CD14-positive monocyte (primary cell): ENCODE results near the gene DNAJC3. TPM values are rescaled to one million over a fixed set of nuclear protein-coding genes. Genes with fewer than 3 reads are reported as not detected.
A peak's percentile ranks its signal among the peaks of the same experiment; 100 is the strongest.

Experiments used
- DNase-seq, 3 donors: peaks; one replicate each; pipeline ENCODE4 v3.0.0-alpha.2; 2011 to 2022
- H2AFZ ChIP-seq: 2 replicates; pipeline ENCODE4 v1.6.0; 2012; ENCODE audit warnings: mild to moderate bottlenecking, low read depth, low read length, inconsistent platforms; ENCODE audit not compliant: insufficient read depth, poor library complexity, severe bottlenecking
- H3K27ac ChIP-seq, 2 donors: 1 replicate in 1 of 2; 2 replicates in 1 of 2; pipeline ENCODE4 v1.5.1; 2012 to 2013; ENCODE audit warnings: low read length in 2 of 2, control low read depth in 1 of 2, inconsistent platforms in 1 of 2, low read depth in 1 of 2, mild to moderate bottlenecking in 1 of 2
- H3K27me3 ChIP-seq, 2 donors: one replicate each; pipeline versions ENCODE4 v1.6.0 to v1.6.1; 2011 to 2013; ENCODE audit warnings: low read length in 2 of 2; ENCODE audit not compliant: control insufficient read depth in 2 of 2, insufficient read depth in 2 of 2
- H3K36me3 ChIP-seq, 2 donors: replicated peaks in 1 of 2; 1 replicate in 1 of 2; 2 replicates in 1 of 2; pipeline versions ENCODE4 v1.5.1 to v1.6.1; 2012 to 2013; ENCODE audit warnings: low read length in 2 of 2, control low read depth in 1 of 2, inconsistent platforms in 1 of 2, mild to moderate bottlenecking in 1 of 2; ENCODE audit not compliant: insufficient read depth in 2 of 2, control insufficient read depth in 1 of 2
- H3K4me1 ChIP-seq, 2 donors: 1 replicate in 1 of 2; 2 replicates in 1 of 2; pipeline versions ENCODE4 v1.5.1 to v1.6.1; 2012 to 2013; ENCODE audit warnings: low read length in 2 of 2, control low read depth in 1 of 2, inconsistent platforms in 1 of 2, mild to moderate bottlenecking in 1 of 2, moderate library complexity in 1 of 2; ENCODE audit not compliant: insufficient read depth in 2 of 2, control insufficient read depth in 1 of 2
- H3K4me2 ChIP-seq: replicated peaks from 2 replicates; pipeline ENCODE3; 2012; ENCODE audit warnings: low read length, moderate library complexity, mild to moderate bottlenecking; ENCODE audit not compliant: poor library complexity, severe bottlenecking; ENCODE audit errors: extremely low read depth
- H3K4me3 ChIP-seq, 3 experiments: fragments of 200-600 bp in 1 of 3; sonication (generic) in 1 of 3; replicated peaks in 1 of 3; 1 replicate in 2 of 3; 2 replicates in 1 of 3; pipeline ENCODE4 v1.5.1; 2011 to 2013; ENCODE audit warnings: low read length in 3 of 3, mild to moderate bottlenecking in 3 of 3, control low read depth in 2 of 3, low read depth in 2 of 3, inconsistent platforms in 1 of 3, moderate library complexity in 1 of 3
- H3K79me2 ChIP-seq: 2 replicates; pipeline ENCODE4 v1.6.0; 2012; ENCODE audit warnings: mild to moderate bottlenecking, control low read depth, inconsistent platforms, low read length, moderate library complexity; ENCODE audit not compliant: insufficient read depth
- H3K9ac ChIP-seq: 2 replicates; pipeline ENCODE4 v1.6.0; 2017; ENCODE audit warnings: low read length, mild to moderate bottlenecking; ENCODE audit not compliant: insufficient read depth, poor library complexity, severe bottlenecking
- H3K9me3 ChIP-seq, 2 donors: replicated peaks in 1 of 2; 1 replicate in 1 of 2; 2 replicates in 1 of 2; pipeline versions ENCODE4 v1.5.1 to v1.6.1; 2012 to 2013; ENCODE audit warnings: low read length in 2 of 2, control low read depth in 1 of 2; ENCODE audit not compliant: control insufficient read depth in 1 of 2, insufficient read depth in 1 of 2
- H4K20me1 ChIP-seq: 2 replicates; pipeline ENCODE4 v1.6.0; 2012; ENCODE audit warnings: mild to moderate bottlenecking, low read length, control low read depth, moderate library complexity; ENCODE audit not compliant: insufficient read depth
- H3K27ac Mint-ChIP-seq, 7 donors: one replicate each; pipeline ENCODE4 v1.8.0; 2020; ENCODE audit warnings: mild to moderate bottlenecking in 7 of 7, mixed read lengths in 7 of 7, moderate library complexity in 6 of 7, inconsistent platforms in 2 of 7
- H3K27me3 Mint-ChIP-seq, 3 donors: one replicate each; pipeline ENCODE4 v1.8.0; 2021 to 2022; ENCODE audit warnings: low read depth in 3 of 3, mild to moderate bottlenecking in 3 of 3, mixed read lengths in 3 of 3, moderate library complexity in 3 of 3, inconsistent platforms in 1 of 3
- H3K36me3 Mint-ChIP-seq, 2 donors: one replicate each; pipeline ENCODE4 v1.8.0; 2020; ENCODE audit warnings: mixed read lengths in 2 of 2, inconsistent platforms in 1 of 2, mild to moderate bottlenecking in 1 of 2
- H3K4me1 Mint-ChIP-seq: one replicate; pipeline ENCODE4 v1.8.0; 2020; ENCODE audit warnings: mild to moderate bottlenecking, mixed read lengths
- H3K4me3 Mint-ChIP-seq, 2 donors: one replicate each; pipeline ENCODE4 v1.8.0; 2020; ENCODE audit warnings: mild to moderate bottlenecking in 2 of 2, mixed read lengths in 2 of 2, moderate library complexity in 1 of 2
- H3K9me3 Mint-ChIP-seq, 7 donors: one replicate each; pipeline ENCODE4 v1.8.0; 2020 to 2022; ENCODE audit warnings: mixed read lengths in 7 of 7, mild to moderate bottlenecking in 6 of 7, moderate library complexity in 6 of 7, inconsistent platforms in 2 of 7
- CTCF ChIP-seq: fragments of 200-600 bp; IDR thresholded peaks from one replicate; pipeline ENCODE4 v1.8.0; 2022; ENCODE audit warnings: antibody characterized with exemption, mild to moderate bottlenecking
- WGBS: methylation state at CpG from one replicate; pipeline ENCODE4 v1.1.5; 2013; ENCODE audit warnings: missing lambda C conversion rate; ENCODE audit not compliant: insufficient coverage; 5-methylcytosine and 5-hydroxymethylcytosine counted together
- intact Hi-C, 2 donors: fragments of 100-400 bp; cut with micrococcal nuclease; formaldehyde crosslinking; loops; one replicate each; pipeline versions ENCODE4 v1.15.0 to v1.15.1; 2023
- polyA plus RNA-seq, 3 donors: library from polyadenylated mRNA; depleted of rRNA in 1 of 3; unstranded in 2 of 3; stranded (reverse) in 1 of 3; fragments of 300-500 nt in 2 of 3; fragments of >200 nt in 1 of 3; fragmentation: Illumina TruSeq in 2 of 3; gene quantifications; 1 replicate in 2 of 3; 2 replicates in 1 of 3; pipeline ENCODE4 v1.2.3, GENCODE V29; 2012 to 2021

DNAJC3 gene
- polyA plus RNA-seq, 3 donors, result 11.1 to 27.6 (median 22.3) TPM

- H4K20me1 ChIP-seq, result peaks cover 48% of the 10 kb centered on the region
- H3K79me2 ChIP-seq, result peaks cover 51% of the 10 kb centered on the region
- no peak overlapping the region for H3K4me2 ChIP-seq
- Mint-ChIP-seq H3K27me3 (no peaks in the 10 kb centered on the region), H3K4me3 (no peak overlapping the region), H3K27ac (peak overlapping the region in 2 of 7 donors; percentile 6 to 9), H3K36me3 (peaks cover 13% of the 10 kb centered on the region in 2 donors), H3K9me3 (peaks cover 2 to 7% (median 2%) of the 10 kb centered on the region in 7 donors), H3K4me1 (peaks cover 18% of the 10 kb centered on the region)
- no peak overlapping the region for H3K9ac ChIP-seq
- H3K4me1 ChIP-seq, result no peaks in the 10 kb centered on the region
- H2AFZ ChIP-seq, result no peak overlapping the region
- H3K4me3 ChIP-seq, result no peak overlapping the region
- intact Hi-C loops, result no loop called here
- no peaks in the 10 kb centered on the region for H3K27me3 ChIP-seq
- H3K36me3 ChIP-seq, result peaks cover 5 to 9% of the 10 kb centered on the region in 2 donors
- no peak for DNase-seq
- H3K9me3 ChIP-seq, result no peaks in the 10 kb centered on the region
- H3K27ac ChIP-seq, result no peak overlapping the region
- no peak for TF ChIP-seq CTCF
Observed at GRCh38 chr13:95740979-95741320, 64.0 kb downstream of the DNAJC3 start.

- Mint-ChIP-seq H3K4me1 (peaks cover 18% of the 10 kb centered on the region), H3K4me3 (no peak overlapping the region), H3K9me3 (peaks cover 2 to 7% (median 2%) of the 10 kb centered on the region in 7 donors), H3K27me3 (no peaks in the 10 kb centered on the region), H3K27ac (peak overlapping the region in 6 of 7 donors; percentile 29 to 89 (median 65)), H3K36me3 (peaks cover 14 to 15% of the 10 kb centered on the region in 2 donors)
- Histone ChIP-seq H3K79me2 (peaks cover 56% of the 10 kb centered on the region), H2AFZ (no peak overlapping the region), H3K27ac (peak overlapping the region in 1 of 2 donors; percentile 34), H3K4me3 (no peak overlapping the region), H3K9ac (no peak overlapping the region), H3K36me3 (peaks cover 5 to 12% of the 10 kb centered on the region in 2 donors), H3K4me1 (no peaks in the 10 kb centered on the region), H3K9me3 (no peaks in the 10 kb centered on the region), H3K4me2 (no peak overlapping the region), H3K27me3 (no peaks in the 10 kb centered on the region), H4K20me1 (peaks cover 57% of the 10 kb centered on the region)
- no peak for DNase-seq
- no peak for TF ChIP-seq CTCF
- intact Hi-C loops, result no loop called here
- 100% methylated on average over 4 of the region's 4 CpGs for WGBS
Observed at GRCh38 chr13:95741584-95742563, 64.9 kb downstream of the DNAJC3 start.
